ENCODE measurements around the gene TOMM7. TPM values are rescaled to one million over a fixed set of nuclear protein-coding genes. Genes with fewer than 3 reads are reported as not detected.

The TOMM7 gene
- total and polyA plus RNA-seq, 4 donors: 122 to 275 (median 204) TPM

DNA sequence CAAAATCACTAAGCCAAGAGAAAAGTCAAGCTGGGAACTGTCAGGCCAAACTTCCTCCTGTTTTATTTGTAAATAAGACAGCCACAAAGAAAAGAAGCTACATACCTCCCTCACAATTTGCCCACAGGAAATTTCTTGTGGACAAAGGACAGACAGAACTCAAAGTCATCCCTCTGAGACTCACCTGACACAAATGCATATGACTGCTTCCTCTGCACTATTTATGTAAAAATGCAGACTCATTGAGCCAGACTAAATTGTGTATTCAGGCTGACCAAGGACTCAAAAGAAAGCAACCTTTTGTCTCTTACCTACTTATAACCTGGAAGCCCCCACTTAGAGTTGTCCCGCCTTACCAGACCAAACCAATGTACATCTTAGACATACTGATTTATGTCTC lies 11.8 kb downstream of the TOMM7 start:
- Histone ChIP-seq H3K4me3 (no peak overlapping the region), H3K27ac (ENCODE audit: low read depth in 1 of 2, low read length in 1 of 2) (no peak overlapping the region), H3K27me3 (ENCODE audit: control insufficient read depth in 3 of 3, insufficient read depth in 3 of 3, low read length in 2 of 3) (no peaks in the 10 kb centered on the region), H3K9me3 (ENCODE audit: control insufficient read depth in 4 of 4, insufficient read depth in 3 of 4, low read length in 3 of 4) (no peaks in the 10 kb centered on the region), H3K4me1 (ENCODE audit: control insufficient read depth in 5 of 5, insufficient read depth in 5 of 5, low read length in 5 of 5) (peaks cover 0 to 3% (median 0%) of the 10 kb centered on the region in 5 donors), H3K36me3 (ENCODE audit: control insufficient read depth in 4 of 4, insufficient read depth in 4 of 4, low read length in 4 of 4) (peaks cover 2 to 14% (median 11%) of the 10 kb centered on the region in 4 donors), H3K9ac (ENCODE audit: insufficient read depth in 1 of 2, low read length in 2 of 2) (no peak overlapping the region)
- ATAC-seq (ENCODE audit: insufficient read depth, low FRiP score) (no peak), DNase-seq (no peak)
- WGBS, 2 donors: 95 to 100% methylated on average over 1 of the region's 1 CpG
- TF ChIP-seq, protein P1, sequence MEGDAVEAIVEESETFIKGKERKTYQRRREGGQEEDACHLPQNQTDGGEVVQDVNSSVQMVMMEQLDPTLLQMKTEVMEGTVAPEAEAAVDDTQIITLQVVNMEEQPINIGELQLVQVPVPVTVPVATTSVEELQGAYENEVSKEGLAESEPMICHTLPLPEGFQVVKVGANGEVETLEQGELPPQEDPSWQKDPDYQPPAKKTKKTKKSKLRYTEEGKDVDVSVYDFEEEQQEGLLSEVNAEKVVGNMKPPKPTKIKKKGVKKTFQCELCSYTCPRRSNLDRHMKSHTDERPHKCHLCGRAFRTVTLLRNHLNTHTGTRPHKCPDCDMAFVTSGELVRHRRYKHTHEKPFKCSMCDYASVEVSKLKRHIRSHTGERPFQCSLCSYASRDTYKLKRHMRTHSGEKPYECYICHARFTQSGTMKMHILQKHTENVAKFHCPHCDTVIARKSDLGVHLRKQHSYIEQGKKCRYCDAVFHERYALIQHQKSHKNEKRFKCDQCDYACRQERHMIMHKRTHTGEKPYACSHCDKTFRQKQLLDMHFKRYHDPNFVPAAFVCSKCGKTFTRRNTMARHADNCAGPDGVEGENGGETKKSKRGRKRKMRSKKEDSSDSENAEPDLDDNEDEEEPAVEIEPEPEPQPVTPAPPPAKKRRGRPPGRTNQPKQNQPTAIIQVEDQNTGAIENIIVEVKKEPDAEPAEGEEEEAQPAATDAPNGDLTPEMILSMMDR (IDR thresholded peaks at IDR 0.05; ENCODE audit: control extremely low read depth, extremely low read depth): no peak

DNA sequence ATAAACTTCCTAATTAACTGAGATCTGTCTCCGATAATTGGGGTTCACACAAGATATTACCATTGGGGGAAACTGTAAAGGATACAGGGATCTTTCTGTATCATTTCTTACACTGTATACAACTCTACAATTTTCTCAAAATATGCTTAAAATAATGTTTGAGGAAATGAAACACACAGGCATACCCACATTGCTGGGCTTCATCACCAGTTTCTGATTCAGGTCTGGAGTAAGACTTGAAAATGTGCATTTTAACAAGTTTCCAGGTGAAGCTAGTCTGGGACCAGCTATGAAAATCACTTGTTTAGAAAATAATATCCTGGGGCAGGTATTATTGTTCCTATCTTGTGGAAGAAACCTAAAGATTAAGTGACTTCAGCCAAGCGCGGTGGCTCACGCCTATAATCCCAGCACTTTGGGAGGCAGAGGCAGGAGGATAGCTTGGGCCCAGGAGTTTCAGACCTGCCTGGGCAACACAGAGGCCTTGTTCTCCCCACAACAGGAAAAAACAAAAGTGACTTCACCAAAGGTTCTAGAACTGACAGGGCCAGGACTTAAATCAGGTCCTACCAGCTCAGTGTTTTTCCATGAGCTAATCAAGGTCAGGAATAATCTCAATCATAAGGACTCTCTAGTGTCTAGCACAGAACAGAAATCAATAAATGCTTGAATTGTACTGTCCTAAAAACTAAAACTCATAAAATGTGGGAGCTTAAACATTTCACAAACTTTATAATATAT lies 12.6 kb downstream of the TOMM7 start:
- H3K9ac ChIP-seq (ENCODE audit: insufficient read depth in 1 of 2, low read length in 2 of 2): no peak overlapping the region
- no peak for ATAC-seq (ENCODE audit: insufficient read depth, low FRiP score)
- H3K4me3 ChIP-seq: no peak overlapping the region
- 96 to 100% methylated on average over 4 of the region's 4 CpGs for WGBS, 2 donors
- no peaks in the 10 kb centered on the region for H3K27me3 ChIP-seq (ENCODE audit: control insufficient read depth in 3 of 3, insufficient read depth in 3 of 3, low read length in 2 of 3)
- DNase-seq: no peak
- no peak overlapping the region for H3K27ac ChIP-seq (ENCODE audit: low read depth in 1 of 2, low read length in 1 of 2)
- H3K9me3 ChIP-seq (ENCODE audit: control insufficient read depth in 4 of 4, insufficient read depth in 3 of 4, low read length in 3 of 4): no peaks in the 10 kb centered on the region
- peaks cover 2 to 14% (median 7%) of the 10 kb centered on the region in 4 donors for H3K36me3 ChIP-seq (ENCODE audit: control insufficient read depth in 4 of 4, insufficient read depth in 4 of 4, low read length in 4 of 4)
- TF ChIP-seq, protein P1 (IDR thresholded peaks at IDR 0.05; ENCODE audit: control extremely low read depth, extremely low read depth): no peak
- peaks cover 0 to 3% (median 0%) of the 10 kb centered on the region in 5 donors for H3K4me1 ChIP-seq (ENCODE audit: control insufficient read depth in 5 of 5, insufficient read depth in 5 of 5, low read length in 5 of 5)

DNA sequence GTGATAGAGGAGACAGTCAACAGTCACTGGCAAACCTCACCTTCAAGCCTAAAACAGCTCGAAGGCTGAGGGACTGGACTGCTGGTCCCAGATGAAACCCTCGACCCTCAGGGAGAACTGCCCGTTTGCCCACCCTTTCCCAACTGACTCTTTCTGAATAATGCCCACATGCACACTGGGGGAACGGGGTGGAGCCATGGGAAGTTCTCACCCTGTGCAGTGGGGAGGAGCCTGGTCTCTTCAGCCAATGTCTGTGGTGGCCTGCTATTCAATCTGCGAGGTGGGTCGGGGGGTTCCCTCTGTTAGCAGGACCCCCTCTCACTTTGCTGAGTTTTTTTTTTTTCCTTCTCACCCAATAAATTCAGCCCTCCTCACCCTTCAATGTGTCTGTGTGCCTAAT lies 14.5 kb downstream of the TOMM7 start:
- Histone ChIP-seq H3K4me3 (no peak overlapping the region), H3K36me3 (ENCODE audit: control insufficient read depth in 4 of 4, insufficient read depth in 4 of 4, low read length in 4 of 4) (peaks cover 0 to 7% (median 4%) of the 10 kb centered on the region in 4 donors), H3K9me3 (ENCODE audit: control insufficient read depth in 4 of 4, insufficient read depth in 3 of 4, low read length in 3 of 4) (no peaks in the 10 kb centered on the region), H3K9ac (ENCODE audit: insufficient read depth in 1 of 2, low read length in 2 of 2) (no peak overlapping the region), H3K27ac (ENCODE audit: low read depth in 1 of 2, low read length in 1 of 2) (no peak overlapping the region), H3K27me3 (ENCODE audit: control insufficient read depth in 3 of 3, insufficient read depth in 3 of 3, low read length in 2 of 3) (no peaks in the 10 kb centered on the region), H3K4me1 (ENCODE audit: control insufficient read depth in 5 of 5, insufficient read depth in 5 of 5, low read length in 5 of 5) (peaks cover 0 to 3% (median 0%) of the 10 kb centered on the region in 5 donors)
- TF ChIP-seq, protein P1 (IDR thresholded peaks at IDR 0.05; ENCODE audit: control extremely low read depth, extremely low read depth): no peak
- 81 to 94% methylated on average over 6 of the region's 6 CpGs for WGBS, 2 donors
- ATAC-seq (ENCODE audit: insufficient read depth, low FRiP score): no peak
- DNase-seq: no peak

Measured in lung (tissue), 12 donors.